SK-N-SH treated with all-trans-retinoic acid at 6 μM for 48 hours (cell line): ENCODE measurements around the gene CHCHD6.

ENCODE experiments used
- ATAC-seq: fragments of 200-7000 bp; cut with Tn5 transposase; 3 replicates; pipeline ENCODE4 v1.9.1; 2020; ENCODE audit warnings: mild to moderate bottlenecking, moderate library complexity
- ARNTL ChIP-seq: fragments of 450-650 bp; formaldehyde crosslinking; IDR thresholded peaks from 2 replicates; pipeline ENCODE4 v1.5.0; 2020; ENCODE audit warnings: low read depth, mild to moderate bottlenecking, moderate library complexity, borderline replicate concordance
- BACH2 ChIP-seq: fragments of 250-450 bp; sonication (Bioruptor Pico); IDR thresholded peaks from 2 replicates; pipeline ENCODE4 v1.9.0; 2021; ENCODE audit warnings: mild to moderate bottlenecking, borderline replicate concordance
- CSDC2 ChIP-seq: fragments of 250-450 bp; sonication (Bioruptor Pico); IDR thresholded peaks from 2 replicates; pipeline ENCODE4 v1.5.0; 2020; ENCODE audit warnings: mild to moderate bottlenecking, moderate library complexity
- PATZ1 ChIP-seq: fragments of 250-450 bp; sonication (Bioruptor Pico); IDR thresholded peaks from 2 replicates; pipeline ENCODE4 v1.8.0; 2020; ENCODE audit warnings: mild to moderate bottlenecking, moderate library complexity, borderline replicate concordance
- PPARA ChIP-seq: fragments of 250-450 bp; sonication (Bioruptor Pico); IDR thresholded peaks from 2 replicates; pipeline ENCODE4 v1.5.0; 2020; ENCODE audit warnings: mild to moderate bottlenecking, borderline replicate concordance
- RARB ChIP-seq: fragments of 250-450 bp; sonication (Bioruptor Pico); IDR thresholded peaks from 2 replicates; pipeline ENCODE4 v1.8.0; 2021; ENCODE audit warnings: mild to moderate bottlenecking, moderate library complexity
- SNAI2 ChIP-seq: fragments of 250-450 bp; sonication (Bioruptor Pico); IDR thresholded peaks from 2 replicates; pipeline ENCODE4 v1.5.0; 2020; ENCODE audit warnings: mild to moderate bottlenecking, moderate library complexity
- TOX ChIP-seq: fragments of 250-450 bp; sonication (Bioruptor Pico); IDR thresholded peaks from 2 replicates; pipeline ENCODE4 v1.8.0; 2021; ENCODE audit warnings: mild to moderate bottlenecking, moderate library complexity, borderline replicate concordance
- TSHZ2 ChIP-seq: fragments of 250-450 bp; sonication (Bioruptor Pico); IDR thresholded peaks from 2 replicates; pipeline ENCODE4 v1.5.0; 2020; ENCODE audit warnings: mild to moderate bottlenecking, moderate library complexity
- ZC3H10 ChIP-seq: fragments of 250-450 bp; sonication (Bioruptor Pico); IDR thresholded peaks from 2 replicates; pipeline ENCODE4 v1.5.1; 2021; ENCODE audit warnings: mild to moderate bottlenecking, moderate library complexity
- ZFP3 ChIP-seq: fragments of 250-450 bp; sonication (Bioruptor Pico); IDR thresholded peaks from 2 replicates; pipeline ENCODE4 v1.5.0; 2020; ENCODE audit warnings: mild to moderate bottlenecking, moderate library complexity
- ZNF565 ChIP-seq: fragments of 450-650 bp; formaldehyde crosslinking; conservative IDR thresholded peaks from 2 replicates; pipeline ENCODE4 v1.5.0; 2020; ENCODE audit warnings: low read depth, mild to moderate bottlenecking, moderate library complexity
- ZNF70 ChIP-seq: fragments of 450-650 bp; formaldehyde crosslinking; IDR thresholded peaks from 2 replicates; pipeline ENCODE4 v1.5.0; 2020; ENCODE audit warnings: mild to moderate bottlenecking, moderate library complexity
- TF ChIP-seq, protein P1 (sequence below): fragments of 250-450 bp; sonication (Bioruptor Pico); IDR thresholded peaks from 2 replicates; pipeline ENCODE4 v1.8.0; 2021; ENCODE audit warnings: low read depth, mild to moderate bottlenecking, moderate library complexity, borderline replicate concordance
- TF ChIP-seq, protein P2 (sequence below): fragments of 250-450 bp; sonication (Bioruptor Pico); IDR thresholded peaks from 2 replicates; pipeline ENCODE4 v1.5.1; 2020; ENCODE audit warnings: low read depth, mild to moderate bottlenecking, moderate library complexity

The CHCHD6 gene

GRCh38 chr3:126915015-126915414 is 211.0 kb downstream of the CHCHD6 start:
- no peak for TF ChIP-seq PPARA (CRISPR knock-in tag)
- no peak for TF ChIP-seq RARB (CRISPR knock-in tag)
- no peak for TF ChIP-seq ZFP3 (CRISPR knock-in tag)
- no peak for TF ChIP-seq TSHZ2 (CRISPR knock-in tag)
- TF ChIP-seq ZNF565 (CRISPR knock-in tag): no peak
- TF ChIP-seq, protein P1, sequence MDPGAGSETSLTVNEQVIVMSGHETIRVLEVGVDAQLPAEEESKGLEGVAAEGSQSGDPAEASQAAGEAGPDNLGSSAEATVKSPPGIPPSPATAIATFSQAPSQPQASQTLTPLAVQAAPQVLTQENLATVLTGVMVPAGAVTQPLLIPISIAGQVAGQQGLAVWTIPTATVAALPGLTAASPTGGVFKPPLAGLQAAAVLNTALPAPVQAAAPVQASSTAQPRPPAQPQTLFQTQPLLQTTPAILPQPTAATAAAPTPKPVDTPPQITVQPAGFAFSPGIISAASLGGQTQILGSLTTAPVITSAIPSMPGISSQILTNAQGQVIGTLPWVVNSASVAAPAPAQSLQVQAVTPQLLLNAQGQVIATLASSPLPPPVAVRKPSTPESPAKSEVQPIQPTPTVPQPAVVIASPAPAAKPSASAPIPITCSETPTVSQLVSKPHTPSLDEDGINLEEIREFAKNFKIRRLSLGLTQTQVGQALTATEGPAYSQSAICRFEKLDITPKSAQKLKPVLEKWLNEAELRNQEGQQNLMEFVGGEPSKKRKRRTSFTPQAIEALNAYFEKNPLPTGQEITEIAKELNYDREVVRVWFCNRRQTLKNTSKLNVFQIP (CRISPR knock-in tag): no peak
- no peak for TF ChIP-seq ARNTL (CRISPR knock-in tag)
- no peak for TF ChIP-seq ZNF70
- TF ChIP-seq PATZ1 (CRISPR knock-in tag): no peak
- TF ChIP-seq CSDC2: no peak
- TF ChIP-seq, protein P2, sequence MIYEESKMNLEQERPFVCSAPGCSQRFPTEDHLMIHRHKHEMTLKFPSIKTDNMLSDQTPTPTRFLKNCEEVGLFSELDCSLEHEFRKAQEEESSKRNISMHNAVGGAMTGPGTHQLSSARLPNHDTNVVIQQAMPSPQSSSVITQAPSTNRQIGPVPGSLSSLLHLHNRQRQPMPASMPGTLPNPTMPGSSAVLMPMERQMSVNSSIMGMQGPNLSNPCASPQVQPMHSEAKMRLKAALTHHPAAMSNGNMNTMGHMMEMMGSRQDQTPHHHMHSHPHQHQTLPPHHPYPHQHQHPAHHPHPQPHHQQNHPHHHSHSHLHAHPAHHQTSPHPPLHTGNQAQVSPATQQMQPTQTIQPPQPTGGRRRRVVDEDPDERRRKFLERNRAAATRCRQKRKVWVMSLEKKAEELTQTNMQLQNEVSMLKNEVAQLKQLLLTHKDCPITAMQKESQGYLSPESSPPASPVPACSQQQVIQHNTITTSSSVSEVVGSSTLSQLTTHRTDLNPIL: no peak
- no peak for TF ChIP-seq SNAI2
- no peak for ATAC-seq

DNA sequence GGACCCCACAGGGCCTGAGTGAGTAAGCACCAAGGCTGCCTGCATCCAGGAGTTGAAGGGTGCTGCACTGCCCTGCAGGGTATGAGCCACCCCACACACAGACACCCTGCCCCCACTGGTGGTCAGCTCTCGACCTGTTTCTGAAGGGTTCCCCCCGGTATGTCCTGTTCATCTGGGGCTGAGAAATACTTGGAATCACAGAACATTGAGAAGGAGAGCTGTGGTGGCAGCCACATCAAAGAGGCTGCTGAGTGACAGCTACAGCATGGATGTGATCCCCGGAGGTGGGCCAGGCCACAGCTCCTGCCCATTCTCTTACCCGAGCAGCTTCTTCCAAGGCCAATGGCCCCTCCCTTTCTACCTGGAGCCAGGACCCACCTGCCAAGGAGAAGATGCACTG is 212.5 kb downstream of the CHCHD6 start:
- no peak for ATAC-seq
- TF ChIP-seq RARB (CRISPR knock-in tag) (no peak), ZFP3 (CRISPR knock-in tag) (no peak), ZC3H10 (CRISPR knock-in tag) (no peak), TSHZ2 (CRISPR knock-in tag) (no peak), SNAI2 (no peak)

GRCh38 chr3:126917232-126917804 is 213.3 kb downstream of the CHCHD6 start:
- no peak for ATAC-seq
- TF ChIP-seq, protein P1 (CRISPR knock-in tag): no peak
- no peak for TF ChIP-seq BACH2 (CRISPR knock-in tag)

- ATAC-seq: no peak
- TF ChIP-seq TOX (CRISPR knock-in tag) (no peak), ZNF565 (CRISPR knock-in tag) (no peak), ZC3H10 (CRISPR knock-in tag) (no peak), CSDC2 (no peak), PPARA (CRISPR knock-in tag) (no peak)
These were observed 214.3 kb downstream of the CHCHD6 start for GRCh38 chr3:126918355-126918821.
